ENCODE data around the gene TRPM3.
"Not testable (repeated sequence)": the region's sequence is repeated elsewhere in the genome, so short reads cannot be mapped to it uniquely, and the experiment has no call there.

The TRPM3 gene

GRCh38 chr9:70994582-70994981 lies 126.8 kb downstream of the TRPM3 start:
- no peak for DNase-seq (ENCODE audit: low spot score in 2 of 2)
- no peaks in the 10 kb centered on the region for H3K4me1 Mint-ChIP-seq
- ATAC-seq: no peak
- no peaks in the 10 kb centered on the region for H3K36me3 Mint-ChIP-seq
- H3K4me3 Mint-ChIP-seq: no peak overlapping the region
- H3K9me3 Mint-ChIP-seq: peaks cover 3% of the 10 kb centered on the region
- H3K27ac Mint-ChIP-seq: no peak overlapping the region

- no peak for ATAC-seq
- DNase-seq (ENCODE audit: low spot score in 2 of 2): no peak
- Mint-ChIP-seq H3K4me3 (no peak overlapping the region), H3K9me3 (no peaks in the 10 kb centered on the region), H3K27ac (no peak overlapping the region), H3K36me3 (no peaks in the 10 kb centered on the region), H3K4me1 (no peaks in the 10 kb centered on the region)
These were observed 132.9 kb downstream of the TRPM3 start for GRCh38 chr9:70988551-70988950.

- Mint-ChIP-seq H3K36me3 (no peaks in the 10 kb centered on the region), H3K4me3 (no peak overlapping the region), H3K4me1 (no peaks in the 10 kb centered on the region), H3K27ac (no peak overlapping the region), H3K9me3 (peaks cover 4% of the 10 kb centered on the region)
- DNase-seq (ENCODE audit: low spot score in 2 of 2) (no peak), ATAC-seq (no peak)
These were observed 133.4 kb downstream of the TRPM3 start for GRCh38 chr9:70987986-70988385.

- H3K27ac Mint-ChIP-seq: no peak overlapping the region
- no peaks in the 10 kb centered on the region for H3K4me1 Mint-ChIP-seq
- no peaks in the 10 kb centered on the region for H3K36me3 Mint-ChIP-seq
- peaks cover 6% of the 10 kb centered on the region for H3K9me3 Mint-ChIP-seq
- no peak overlapping the region for H3K4me3 Mint-ChIP-seq
- ATAC-seq (no peak), DNase-seq (ENCODE audit: low spot score in 2 of 2) (no peak)
These were observed 134.4 kb downstream of the TRPM3 start for GRCh38 chr9:70986984-70987383.

- ATAC-seq (no peak), DNase-seq (ENCODE audit: low spot score in 2 of 2) (no peak)
- Mint-ChIP-seq H3K36me3 (no peaks in the 10 kb centered on the region), H3K9me3 (peaks cover 6% of the 10 kb centered on the region), H3K4me1 (no peaks in the 10 kb centered on the region), H3K27ac (no peak overlapping the region), H3K4me3 (no peak overlapping the region)
These were observed 137.6 kb downstream of the TRPM3 start for GRCh38 chr9:70983723-70984295.

GRCh38 chr9:70981312-70981711 lies 140.1 kb downstream of the TRPM3 start:
- no peaks in the 10 kb centered on the region for H3K4me1 Mint-ChIP-seq
- H3K9me3 Mint-ChIP-seq: peaks cover 6% of the 10 kb centered on the region
- no peak overlapping the region for H3K27ac Mint-ChIP-seq
- ATAC-seq (no peak), DNase-seq (ENCODE audit: low spot score in 2 of 2) (no peak)
- H3K36me3 Mint-ChIP-seq: no peaks in the 10 kb centered on the region
- H3K4me3 Mint-ChIP-seq: no peak overlapping the region

- Mint-ChIP-seq H3K27ac (no peak overlapping the region), H3K36me3 (no peaks in the 10 kb centered on the region), H3K4me3 (no peak overlapping the region), H3K4me1 (no peaks in the 10 kb centered on the region), H3K9me3 (peaks cover 6% of the 10 kb centered on the region)
- DNase-seq (ENCODE audit: low spot score in 2 of 2): no peak
- no peak for ATAC-seq
These were observed 141.5 kb downstream of the TRPM3 start for GRCh38 chr9:70979966-70980365.

- Mint-ChIP-seq H3K9me3 (peaks cover 2% of the 10 kb centered on the region), H3K36me3 (no peaks in the 10 kb centered on the region), H3K4me1 (no peaks in the 10 kb centered on the region), H3K27ac (no peak overlapping the region), H3K4me3 (no peak overlapping the region)
- DNase-seq (ENCODE audit: low spot score in 2 of 2): no peak
- no peak for ATAC-seq
These were observed 143.3 kb downstream of the TRPM3 start for GRCh38 chr9:70978085-70978484.

- Mint-ChIP-seq H3K4me1 (no peaks in the 10 kb centered on the region), H3K27ac (no peak overlapping the region), H3K36me3 (no peaks in the 10 kb centered on the region), H3K9me3 (peaks cover 3% of the 10 kb centered on the region), H3K4me3 (no peak overlapping the region)
- ATAC-seq: no peak
- DNase-seq (ENCODE audit: low spot score in 2 of 2): no peak
These were observed 145.6 kb downstream of the TRPM3 start for GRCh38 chr9:70975821-70976220.

- Mint-ChIP-seq H3K36me3 (no peaks in the 10 kb centered on the region), H3K4me1 (no peaks in the 10 kb centered on the region), H3K4me3 (no peak overlapping the region), H3K9me3 (peaks cover 3% of the 10 kb centered on the region), H3K27ac (no peak overlapping the region)
- ATAC-seq: no peak
- no peak for DNase-seq (ENCODE audit: low spot score in 2 of 2)
These were observed 149.7 kb downstream of the TRPM3 start for GRCh38 chr9:70971723-70972122.

GRCh38 chr9:70966380-70966779 lies 155.0 kb downstream of the TRPM3 start:
- DNase-seq (ENCODE audit: low spot score in 2 of 2); H3K4me3 Mint-ChIP-seq; H3K9me3 Mint-ChIP-seq; H3K4me1 Mint-ChIP-seq; ATAC-seq; H3K36me3 Mint-ChIP-seq; H3K27ac Mint-ChIP-seq: not testable (repeated sequence)

GRCh38 chr9:70964861-70965260 lies 156.6 kb downstream of the TRPM3 start:
- no peak overlapping the region for H3K4me3 Mint-ChIP-seq
- no peaks in the 10 kb centered on the region for H3K4me1 Mint-ChIP-seq
- no peak overlapping the region for H3K27ac Mint-ChIP-seq
- no peaks in the 10 kb centered on the region for H3K36me3 Mint-ChIP-seq
- DNase-seq (ENCODE audit: low spot score in 2 of 2) (no peak), ATAC-seq (no peak)
- no peaks in the 10 kb centered on the region for H3K9me3 Mint-ChIP-seq

GRCh38 chr9:70963554-70963953 lies 157.9 kb downstream of the TRPM3 start:
- H3K4me1 Mint-ChIP-seq: no peaks in the 10 kb centered on the region
- DNase-seq (ENCODE audit: low spot score in 2 of 2): no peak
- no peaks in the 10 kb centered on the region for H3K9me3 Mint-ChIP-seq

GRCh38 chr9:70962761-70963440 lies 158.5 kb downstream of the TRPM3 start:
- DNase-seq (ENCODE audit: low spot score in 2 of 2) (no peak), ATAC-seq (no peak)
- Mint-ChIP-seq H3K9me3 (no peaks in the 10 kb centered on the region), H3K4me1 (no peaks in the 10 kb centered on the region), H3K36me3 (no peaks in the 10 kb centered on the region), H3K4me3 (no peak overlapping the region), H3K27ac (no peak overlapping the region)

More at GRCh38 chr9:70963554-70963953, 157.9 kb downstream of the TRPM3 start:
- Mint-ChIP-seq H3K36me3 (no peaks in the 10 kb centered on the region), H3K4me3 (no peak overlapping the region), H3K27ac (no peak overlapping the region)
- ATAC-seq: no peak

- Mint-ChIP-seq H3K27ac (no peak overlapping the region), H3K36me3 (no peaks in the 10 kb centered on the region), H3K4me1 (no peaks in the 10 kb centered on the region), H3K9me3 (no peaks in the 10 kb centered on the region), H3K4me3 (no peak overlapping the region)
- ATAC-seq (no peak), DNase-seq (ENCODE audit: low spot score in 2 of 2) (no peak)
These were observed 162.1 kb downstream of the TRPM3 start for GRCh38 chr9:70959366-70959765.

GRCh38 chr9:70954596-70955143 lies 166.8 kb downstream of the TRPM3 start:
- Mint-ChIP-seq H3K4me3 (no peak overlapping the region), H3K27ac (no peak overlapping the region), H3K4me1 (no peaks in the 10 kb centered on the region), H3K36me3 (no peaks in the 10 kb centered on the region), H3K9me3 (no peaks in the 10 kb centered on the region)
- ATAC-seq: no peak
- no peak for DNase-seq (ENCODE audit: low spot score in 2 of 2)
